BLaER1 (cell line): ENCODE measurements around the gene MMEL1.
A peak's percentile ranks its signal among the peaks of the same experiment; 100 is the strongest.

Experiments used
- H3K27ac ChIP-seq: shearing (Covaris generic); formaldehyde crosslinking; 2 replicates; pipeline ENCODE4 v1.8.1; 2022
- H3K27me3 ChIP-seq: shearing (Covaris generic); formaldehyde crosslinking; 2 replicates; pipeline ENCODE4 v1.8.1; 2022
- H3K36me3 ChIP-seq: shearing (Covaris generic); formaldehyde crosslinking; 2 replicates; pipeline ENCODE4 v1.8.1; 2022
- H3K4me1 ChIP-seq: shearing (Covaris generic); formaldehyde crosslinking; 2 replicates; pipeline ENCODE4 v1.8.1; 2022
- H3K4me2 ChIP-seq: shearing (Covaris generic); formaldehyde crosslinking; 2 replicates; pipeline ENCODE4 v1.8.1; 2022
- H3K4me3 ChIP-seq: shearing (Covaris generic); formaldehyde crosslinking; 2 replicates; pipeline ENCODE4 v1.8.1; 2022
- H3K9ac ChIP-seq: shearing (Covaris generic); formaldehyde crosslinking; 2 replicates; pipeline ENCODE4 v1.8.1; 2022
- H3K9me3 ChIP-seq: shearing (Covaris generic); formaldehyde crosslinking; 2 replicates; pipeline ENCODE4 v1.8.1; 2022
- H4K20me1 ChIP-seq: shearing (Covaris generic); formaldehyde crosslinking; 2 replicates; pipeline ENCODE4 v1.8.1; 2022
- Cebpa-rat ChIP-seq: shearing (Covaris generic); IDR thresholded peaks from 2 replicates; pipeline ENCODE4 v1.8.1; 2022

Gene MMEL1

DNA sequence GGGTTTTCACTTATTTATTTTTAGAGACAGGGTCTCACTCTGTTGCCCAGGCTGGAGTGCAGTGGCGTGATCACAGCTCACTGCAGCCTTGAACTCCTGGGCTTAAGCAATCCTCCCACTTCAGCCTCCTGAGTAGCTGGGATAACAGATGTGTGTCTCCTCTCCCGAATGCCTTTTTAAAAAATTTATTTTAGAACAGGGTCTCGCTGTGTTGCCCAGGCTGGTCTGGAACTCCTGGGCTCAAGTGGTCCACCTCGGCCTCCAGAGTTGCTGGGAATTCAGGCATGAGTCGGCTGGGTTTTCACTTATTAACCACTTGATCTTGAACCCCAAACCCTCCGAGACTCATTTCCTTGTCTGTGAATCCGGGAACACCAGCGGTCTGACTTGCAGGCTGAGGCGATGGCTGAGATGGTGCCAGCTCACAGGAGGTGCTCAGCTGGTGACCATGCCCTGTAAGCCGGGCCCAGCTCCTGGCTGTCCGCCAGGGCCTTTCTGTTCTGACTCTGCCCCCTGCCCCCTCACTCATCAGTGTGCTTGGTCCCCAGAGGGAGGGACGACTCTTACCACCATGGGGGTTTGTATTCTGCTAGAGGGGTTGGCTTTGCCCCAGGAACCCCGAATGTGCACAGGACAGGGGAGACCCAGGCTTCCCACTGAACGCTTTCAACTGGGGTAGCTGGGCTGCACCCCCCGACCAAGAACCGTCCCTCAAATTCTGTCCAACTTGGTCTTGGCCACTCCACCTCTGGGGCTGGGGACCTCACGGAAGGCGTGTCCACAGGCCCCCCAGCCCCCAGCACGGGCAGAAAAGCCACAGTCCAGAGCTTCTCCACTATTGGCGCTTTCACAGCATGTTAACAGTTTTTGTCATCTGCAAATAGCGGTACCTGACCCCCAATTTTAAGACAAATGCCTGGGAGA is 22.5 kb downstream of the MMEL1 start:
- no peak for TF ChIP-seq Cebpa-rat
- H3K9me3 ChIP-seq = peaks cover 24% of the 10 kb centered on the region
- H3K36me3 ChIP-seq = no peaks in the 10 kb centered on the region
- no peak overlapping the region for H3K27ac ChIP-seq
- H3K4me2 ChIP-seq = peak overlapping the region; percentile 95
- H4K20me1 ChIP-seq = peaks cover 4% of the 10 kb centered on the region; the same call in 1 of the 2 replicates
- H3K9ac ChIP-seq = no peak overlapping the region
- H3K27me3 ChIP-seq = no peaks in the 10 kb centered on the region
- peaks cover 60% of the 10 kb centered on the region for H3K4me1 ChIP-seq
- no peak overlapping the region for H3K4me3 ChIP-seq

- H3K4me1 ChIP-seq = peaks cover 68% of the 10 kb centered on the region
- no peak for TF ChIP-seq Cebpa-rat
Measured at GRCh38 chr1:2609319-2610035, 23.3 kb downstream of the MMEL1 start.

DNA sequence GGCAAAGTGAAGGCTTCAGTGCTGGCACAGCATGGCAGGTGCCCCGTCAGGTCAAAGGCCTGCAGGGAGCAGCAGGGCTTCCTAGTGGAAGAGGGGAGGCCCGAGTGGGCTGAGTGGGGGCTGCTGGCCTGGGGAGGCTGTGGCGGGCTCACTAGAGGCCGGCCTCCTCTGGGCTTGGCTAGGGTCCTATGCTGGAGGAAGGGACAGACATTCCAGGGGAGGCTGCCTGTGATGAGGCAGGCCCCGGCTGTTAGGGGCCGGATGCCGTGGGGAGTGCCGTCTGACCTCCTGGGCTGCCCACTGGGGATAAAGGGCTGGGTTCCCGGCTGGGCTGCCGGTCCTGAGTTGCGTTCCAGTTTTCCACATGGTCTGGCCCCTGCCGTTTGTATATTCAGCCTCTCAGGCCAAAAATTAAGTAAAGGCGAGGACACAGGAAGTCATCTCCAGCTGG is 25.1 kb downstream of the MMEL1 start:
- H3K27me3 ChIP-seq = peaks cover 10% of the 10 kb centered on the region; the same call in 1 of the 2 replicates
- H3K4me1 ChIP-seq = peaks cover 83% of the 10 kb centered on the region
- no peaks in the 10 kb centered on the region for H3K9me3 ChIP-seq
- no peaks in the 10 kb centered on the region for H3K36me3 ChIP-seq
- no peak for TF ChIP-seq Cebpa-rat
- peaks cover 4% of the 10 kb centered on the region; the same call in 1 of the 2 replicates for H4K20me1 ChIP-seq
- no peak overlapping the region for H3K4me3 ChIP-seq
- H3K27ac ChIP-seq = no peak overlapping the region
- H3K4me2 ChIP-seq = no peak overlapping the region
- no peak overlapping the region for H3K9ac ChIP-seq

More at GRCh38 chr1:2609319-2610035, 23.3 kb downstream of the MMEL1 start:
- Histone ChIP-seq H3K4me2 (peak overlapping the region; percentile 95), H3K4me3 (no peak overlapping the region), H3K9ac (no peak overlapping the region), H3K9me3 (peaks cover 16% of the 10 kb centered on the region), H4K20me1 (peaks cover 4% of the 10 kb centered on the region; the same call in 1 of the 2 replicates), H3K36me3 (no peaks in the 10 kb centered on the region), H3K27me3 (no peaks in the 10 kb centered on the region), H3K27ac (no peak overlapping the region)

DNA sequence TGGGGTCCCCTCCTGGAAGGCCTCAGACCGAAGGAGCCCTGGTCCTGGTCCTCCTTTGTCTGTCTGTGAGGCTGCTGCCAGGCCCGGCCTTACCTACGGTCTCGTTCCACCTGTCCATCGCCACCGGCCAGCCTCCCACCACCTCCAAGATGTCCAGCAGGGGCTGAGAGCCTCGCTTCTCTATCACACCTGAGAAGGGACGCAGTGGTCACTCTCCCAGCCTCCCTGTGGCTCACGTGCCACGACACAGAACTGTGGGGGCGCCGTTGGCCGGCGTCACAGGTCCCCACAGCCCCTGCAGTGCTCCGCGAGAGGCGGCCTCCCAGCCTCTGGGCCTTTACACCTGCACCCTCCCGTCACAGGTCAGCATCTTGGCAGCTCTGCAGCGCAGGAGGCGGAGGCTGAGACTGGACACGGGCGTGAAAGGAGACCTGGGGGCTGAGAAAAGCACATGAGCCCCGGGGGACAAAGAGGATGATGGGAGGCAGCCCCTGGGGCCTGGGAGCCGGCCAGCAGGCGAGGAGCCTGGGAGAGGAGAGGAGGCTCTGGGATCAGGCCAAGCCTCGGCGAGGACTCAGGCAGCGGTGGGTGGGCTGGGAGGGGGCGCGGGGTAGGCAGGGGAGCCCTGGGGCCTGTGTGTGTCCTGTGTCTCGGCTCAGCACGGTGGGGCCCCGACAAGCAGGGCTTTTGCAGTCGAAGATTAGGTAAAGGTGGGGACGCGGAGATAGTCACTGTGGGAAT is 25.8 kb downstream of the MMEL1 start:
- Histone ChIP-seq H3K9ac (0 out of 2 replicates have a peak overlapping the region, but pooled peaks have one; percentile 19), H3K4me1 (peaks cover 83% of the 10 kb centered on the region), H3K36me3 (no peaks in the 10 kb centered on the region), H3K4me3 (no peak overlapping the region), H3K27ac (peak overlapping the region; percentile 46; the same call in 1 of the 2 replicates), H3K27me3 (peaks cover 16% of the 10 kb centered on the region; the same call in 1 of the 2 replicates), H4K20me1 (peaks cover 4% of the 10 kb centered on the region; the same call in 1 of the 2 replicates), H3K9me3 (no peaks in the 10 kb centered on the region), H3K4me2 (peak overlapping the region; percentile 91)
- no peak for TF ChIP-seq Cebpa-rat

GRCh38 chr1:2606396-2606880 is 26.4 kb downstream of the MMEL1 start:
- Histone ChIP-seq H3K9ac (0 out of 2 replicates have a peak overlapping the region, but pooled peaks have one; percentile 19), H4K20me1 (peaks cover under 1% of the 10 kb centered on the region; the same call in 1 of the 2 replicates), H3K27ac (peak overlapping the region; percentile 46; the same call in 1 of the 2 replicates), H3K36me3 (no peaks in the 10 kb centered on the region), H3K9me3 (no peaks in the 10 kb centered on the region), H3K4me1 (peaks cover 82% of the 10 kb centered on the region), H3K27me3 (peaks cover 22% of the 10 kb centered on the region), H3K4me3 (no peak overlapping the region), H3K4me2 (peak overlapping the region; percentile 91)
- no peak for TF ChIP-seq Cebpa-rat

- TF ChIP-seq Cebpa-rat = no peak
- Histone ChIP-seq H3K9ac (0 out of 2 replicates have a peak overlapping the region, but pooled peaks have one; percentile 19), H3K4me1 (peaks cover 76% of the 10 kb centered on the region), H3K4me3 (0 out of 2 replicates have a peak overlapping the region, but pooled peaks have one; percentile 0), H3K4me2 (peak overlapping the region; percentile 91), H3K27me3 (peaks cover 24% of the 10 kb centered on the region), H3K27ac (peak overlapping the region; percentile 46; the same call in 1 of the 2 replicates), H4K20me1 (no peaks in the 10 kb centered on the region), H3K36me3 (no peaks in the 10 kb centered on the region), H3K9me3 (no peaks in the 10 kb centered on the region)
Measured at GRCh38 chr1:2605509-2606395, 27.1 kb downstream of the MMEL1 start.

DNA sequence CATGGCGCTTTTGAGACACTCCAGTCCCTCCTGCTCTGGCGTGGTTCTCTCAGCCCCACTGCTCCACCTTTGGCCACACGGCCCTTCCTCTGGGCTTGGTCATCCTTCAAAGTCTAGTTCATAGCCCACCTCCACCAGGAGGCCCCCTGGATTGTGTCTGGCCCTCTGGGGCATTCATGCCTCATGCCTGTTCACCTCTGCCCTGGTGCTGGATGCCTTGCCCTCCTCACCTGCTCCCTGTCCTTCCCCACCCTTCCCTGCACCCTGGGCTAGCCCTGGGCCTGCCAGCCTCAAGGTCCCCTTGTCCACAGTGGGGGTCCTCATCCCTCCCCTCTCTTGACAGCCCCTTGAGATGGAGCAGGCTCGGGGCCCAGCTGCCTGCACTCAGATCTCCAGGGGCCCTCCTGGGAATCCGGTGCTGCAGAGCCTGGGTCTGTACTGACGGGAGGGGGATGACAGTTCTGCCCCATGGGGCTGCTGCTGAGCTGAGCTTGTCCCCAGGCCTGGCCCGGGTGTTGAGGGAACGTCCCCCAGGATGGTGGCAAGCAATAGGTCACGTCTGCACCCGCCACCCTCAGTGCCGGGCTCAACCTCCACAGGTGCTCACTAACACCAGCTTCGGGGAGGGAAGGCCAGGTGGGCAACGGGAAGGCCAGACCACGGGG is 27.8 kb downstream of the MMEL1 start:
- H4K20me1 ChIP-seq = no peaks in the 10 kb centered on the region
- peaks cover 30% of the 10 kb centered on the region for H3K27me3 ChIP-seq
- 0 out of 2 replicates have a peak overlapping the region, but pooled peaks have one; percentile 2 for H3K27ac ChIP-seq
- H3K4me1 ChIP-seq = peaks cover 68% of the 10 kb centered on the region
- H3K4me2 ChIP-seq = peak overlapping the region; percentile 91
- no peak overlapping the region for H3K9ac ChIP-seq
- TF ChIP-seq Cebpa-rat = no peak
- H3K9me3 ChIP-seq = no peaks in the 10 kb centered on the region
- H3K4me3 ChIP-seq = peak overlapping the region; percentile 0; the same call in 1 of the 2 replicates
- H3K36me3 ChIP-seq = no peaks in the 10 kb centered on the region
